ENCODE data around the gene ERVFRD-1.

The ERVFRD-1 gene

GRCh38 chr6:11085758-11086435 lies 25.6 kb downstream of the ERVFRD-1 start:
- no peak for DNase-seq

DNA sequence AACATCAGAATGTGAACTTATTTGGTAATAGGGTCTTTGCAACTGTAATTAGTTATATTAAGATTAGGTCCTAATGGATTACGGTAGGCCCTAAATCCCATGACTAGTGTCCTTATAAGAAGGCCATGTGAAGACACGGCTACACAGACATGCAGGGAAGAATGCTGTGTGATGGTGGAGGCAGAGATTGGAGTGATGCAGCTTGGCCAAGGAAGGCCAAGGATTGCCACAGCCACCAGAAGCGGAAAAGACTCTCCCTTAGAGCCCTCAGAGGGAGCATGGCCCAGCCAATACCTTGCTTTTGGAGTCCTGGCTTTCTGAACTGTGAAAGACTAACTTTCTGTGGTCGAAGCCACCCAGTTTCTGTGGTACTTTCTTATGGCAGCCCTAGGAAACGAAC lies 27.6 kb downstream of the ERVFRD-1 start:
- no peak for DNase-seq

DNA sequence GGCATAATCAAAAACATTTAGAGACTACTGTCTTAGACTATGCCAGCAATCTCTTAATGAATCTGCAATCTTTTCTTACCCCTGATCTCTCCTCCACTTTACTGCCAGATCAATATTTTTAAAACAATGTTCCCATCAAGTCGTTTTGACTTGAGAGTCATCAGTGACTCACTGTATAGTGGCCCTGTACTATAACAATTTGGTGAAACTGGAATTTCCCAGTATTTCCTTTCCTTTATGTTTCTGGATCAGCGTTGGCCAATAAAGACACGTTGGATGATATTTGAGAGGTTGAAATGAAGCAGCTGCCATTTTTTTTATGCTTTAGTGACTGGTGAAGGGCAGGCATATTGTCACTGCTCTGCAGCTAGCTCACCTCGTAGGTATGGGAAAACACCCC lies 28.0 kb downstream of the ERVFRD-1 start:
- DNase-seq: no peak

DNA sequence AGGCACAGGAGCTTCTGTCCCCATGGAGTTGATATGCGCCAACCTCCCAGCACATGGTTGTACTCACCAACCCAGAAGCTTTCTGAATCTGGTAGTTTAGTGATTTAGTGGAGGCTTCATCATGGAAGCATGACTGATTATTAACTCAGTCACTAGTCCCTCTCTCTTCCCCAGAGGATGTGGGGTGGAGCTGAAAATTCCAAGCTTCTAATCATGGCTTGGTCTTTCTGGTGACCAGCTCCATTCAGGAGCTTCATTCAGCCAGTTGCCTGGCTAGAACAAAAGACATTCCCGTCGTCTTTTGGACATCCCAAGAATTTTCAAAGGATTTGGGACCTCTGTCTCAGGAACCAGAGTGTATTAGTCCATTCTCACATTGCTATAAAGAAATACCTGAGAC lies 31.2 kb downstream of the ERVFRD-1 start:
- DNase-seq: no peak

GRCh38 chr6:11078266-11078665 lies 33.3 kb downstream of the ERVFRD-1 start:
- DNase-seq: no peak

DNA sequence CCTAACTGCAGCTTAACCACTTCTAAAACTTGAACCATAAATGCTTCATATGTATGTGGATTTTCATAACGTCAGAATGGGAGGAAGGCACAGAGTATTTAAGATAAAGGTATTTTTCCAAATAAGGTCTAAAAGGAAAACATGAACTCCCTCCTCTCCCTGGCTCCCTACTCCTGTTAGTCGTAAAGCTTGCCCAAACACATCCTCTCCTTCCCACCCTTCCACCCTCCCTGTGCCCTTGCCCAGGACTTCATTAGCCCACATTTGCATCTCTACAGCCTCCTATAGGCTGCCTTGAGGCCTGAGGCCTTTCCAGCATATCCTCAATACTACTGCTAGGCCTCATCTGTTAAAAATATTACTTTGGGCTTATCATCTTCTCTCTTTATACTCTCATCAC lies 35.0 kb downstream of the ERVFRD-1 start:
- no peak for DNase-seq

DNA sequence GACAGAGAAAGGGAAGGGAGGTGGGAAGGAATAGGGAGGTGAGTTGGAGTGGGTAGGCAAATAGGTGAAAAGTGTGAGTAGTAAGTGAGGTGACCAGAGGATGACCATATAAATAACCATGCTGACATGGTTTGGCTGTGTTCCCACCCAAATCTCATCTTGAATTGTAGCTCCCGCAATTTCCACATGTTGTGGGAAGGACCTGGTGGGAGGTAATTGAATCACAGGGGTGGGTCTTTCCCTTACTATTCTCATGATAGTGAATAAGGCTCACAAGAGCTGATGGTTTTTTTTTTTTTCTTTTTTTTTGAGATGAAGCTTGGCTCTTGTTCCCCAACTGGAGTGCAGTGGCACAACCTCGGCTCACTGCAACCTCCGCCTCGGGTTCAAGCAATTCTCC lies 39.4 kb downstream of the ERVFRD-1 start:
- DNase-seq: no peak

GRCh38 chr6:11069760-11070159 lies 41.8 kb downstream of the ERVFRD-1 start:
- no peak for DNase-seq

DNA sequence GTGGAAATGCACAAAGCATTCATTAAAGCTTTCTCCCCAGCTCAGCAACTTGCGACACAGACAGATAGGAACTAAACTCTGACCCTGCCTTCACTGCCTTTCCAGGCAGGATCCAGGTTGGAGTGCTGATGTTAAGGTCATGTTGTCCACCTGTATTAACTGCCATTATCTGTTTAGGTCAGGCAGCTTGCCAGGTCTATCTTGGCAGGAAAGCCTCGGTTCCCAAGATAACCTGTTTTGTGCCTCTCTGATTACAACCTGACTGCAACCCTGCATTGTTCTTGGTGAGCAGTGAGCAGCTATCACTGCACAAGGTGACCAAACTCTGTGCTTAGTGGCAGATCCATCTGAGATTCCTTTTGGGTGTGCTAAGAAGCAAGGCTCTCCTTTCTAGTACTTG lies 44.2 kb downstream of the ERVFRD-1 start:
- no peak for DNase-seq

GRCh38 chr6:11066505-11067347 lies 44.8 kb downstream of the ERVFRD-1 start:
- DNase-seq: no peak

DNA sequence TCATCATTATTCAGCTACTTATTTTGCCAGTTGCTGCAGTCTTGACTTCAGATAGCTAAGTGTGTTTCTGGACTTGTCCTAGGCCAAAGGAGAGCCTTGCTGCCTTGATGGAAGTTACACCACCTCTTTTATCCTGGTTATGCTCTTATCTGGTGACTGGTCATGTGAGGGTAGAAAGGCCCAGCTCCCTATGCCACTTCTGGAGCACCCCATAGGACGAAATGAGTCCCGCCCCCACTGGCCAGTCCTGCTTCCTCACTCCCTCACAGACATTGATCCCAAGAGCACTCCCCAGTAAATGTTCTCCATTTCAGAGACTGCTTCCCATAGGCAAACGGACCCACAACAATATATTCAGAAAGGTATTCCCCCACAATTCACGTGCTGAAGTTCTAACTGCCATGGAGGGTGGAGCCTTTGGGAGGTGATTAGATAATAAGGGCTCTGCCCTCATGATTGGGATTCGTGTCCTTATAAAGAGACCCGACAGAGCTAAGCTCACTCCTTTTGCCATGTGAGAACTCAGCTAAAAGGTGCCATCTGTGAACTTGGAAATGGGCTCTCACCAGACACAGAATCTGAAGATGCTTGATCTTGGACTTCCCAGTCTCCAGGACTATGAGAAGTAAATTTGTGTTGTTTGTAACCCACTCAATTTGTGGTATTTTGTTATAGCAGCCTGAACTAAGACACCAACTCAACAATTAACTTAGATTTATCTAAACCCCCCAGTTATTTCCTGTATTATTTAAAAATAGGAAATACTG lies 45.9 kb downstream of the ERVFRD-1 start:
- DNase-seq: no peak

- DNase-seq: no peak
Observed at GRCh38 chr6:11064836-11065235, 46.7 kb downstream of the ERVFRD-1 start.

GRCh38 chr6:11062715-11063114 lies 48.8 kb downstream of the ERVFRD-1 start:
- no peak for DNase-seq

GRCh38 chr6:11062083-11062482 lies 49.4 kb downstream of the ERVFRD-1 start:
- no peak for DNase-seq

DNA sequence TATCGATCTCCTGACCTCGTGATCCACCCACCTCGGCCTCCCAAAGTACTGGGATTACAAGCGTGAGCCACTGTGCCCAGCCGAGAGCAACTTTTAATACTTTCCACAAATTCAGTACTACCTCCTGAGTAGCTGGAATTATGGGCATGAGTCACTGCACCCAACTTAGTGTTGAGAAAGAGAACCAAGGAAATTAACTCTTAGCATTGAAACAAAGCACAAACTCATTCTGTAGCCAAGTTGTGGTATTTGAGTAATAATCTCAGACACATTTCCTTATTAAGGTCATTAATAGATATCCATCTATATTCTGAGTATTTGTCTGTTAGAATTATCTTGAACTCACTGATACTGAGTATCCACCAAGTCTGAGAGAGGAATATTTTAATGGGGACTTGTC lies 53.1 kb downstream of the ERVFRD-1 start:
- no peak for DNase-seq

DNA sequence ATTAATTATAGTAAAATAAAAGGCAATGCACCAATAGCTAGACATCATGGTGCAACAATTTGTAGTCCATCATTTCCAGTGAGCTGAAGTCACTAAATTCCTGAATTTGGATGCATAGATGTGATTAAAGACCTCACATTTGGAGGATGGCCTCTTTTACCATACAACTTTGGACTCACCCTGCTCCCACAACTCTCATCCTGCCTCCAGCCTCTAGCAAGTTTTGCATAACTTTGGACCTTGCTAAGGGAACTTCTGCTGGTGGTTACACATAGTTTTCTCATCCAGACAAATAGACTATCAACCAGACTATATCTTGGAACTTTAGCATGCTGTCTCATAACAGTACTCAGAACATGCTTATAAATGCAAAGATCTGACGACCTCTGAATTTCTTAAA lies 54.7 kb downstream of the ERVFRD-1 start:
- DNase-seq: no peak

GRCh38 chr6:11055127-11055627 lies 56.3 kb downstream of the ERVFRD-1 start:
- DNase-seq: no peak

- no peak for DNase-seq
Observed at GRCh38 chr6:11054722-11055121, 56.8 kb downstream of the ERVFRD-1 start.

DNA sequence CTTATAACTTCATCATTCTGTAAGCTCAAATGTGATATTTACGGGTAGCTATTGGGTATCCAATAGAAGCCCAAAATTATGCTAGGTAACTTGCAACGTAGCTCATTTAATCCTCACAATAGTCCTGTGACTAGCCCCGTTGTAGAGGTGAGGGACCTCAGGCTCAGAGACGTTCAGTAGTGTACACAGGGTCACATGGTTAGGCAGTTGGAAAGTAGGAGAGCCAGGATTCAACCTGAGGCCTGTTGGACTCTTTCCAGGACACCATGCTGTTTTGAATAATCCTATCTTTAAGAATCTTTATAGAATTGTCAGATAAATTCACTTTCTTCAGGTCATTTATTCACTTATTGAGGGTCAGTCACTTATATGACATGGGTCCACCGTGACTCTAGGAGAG lies 58.2 kb downstream of the ERVFRD-1 start:
- DNase-seq: no peak
